Measurements from ENCODE around the gene FASTKD3.

Gene FASTKD3

DNA sequence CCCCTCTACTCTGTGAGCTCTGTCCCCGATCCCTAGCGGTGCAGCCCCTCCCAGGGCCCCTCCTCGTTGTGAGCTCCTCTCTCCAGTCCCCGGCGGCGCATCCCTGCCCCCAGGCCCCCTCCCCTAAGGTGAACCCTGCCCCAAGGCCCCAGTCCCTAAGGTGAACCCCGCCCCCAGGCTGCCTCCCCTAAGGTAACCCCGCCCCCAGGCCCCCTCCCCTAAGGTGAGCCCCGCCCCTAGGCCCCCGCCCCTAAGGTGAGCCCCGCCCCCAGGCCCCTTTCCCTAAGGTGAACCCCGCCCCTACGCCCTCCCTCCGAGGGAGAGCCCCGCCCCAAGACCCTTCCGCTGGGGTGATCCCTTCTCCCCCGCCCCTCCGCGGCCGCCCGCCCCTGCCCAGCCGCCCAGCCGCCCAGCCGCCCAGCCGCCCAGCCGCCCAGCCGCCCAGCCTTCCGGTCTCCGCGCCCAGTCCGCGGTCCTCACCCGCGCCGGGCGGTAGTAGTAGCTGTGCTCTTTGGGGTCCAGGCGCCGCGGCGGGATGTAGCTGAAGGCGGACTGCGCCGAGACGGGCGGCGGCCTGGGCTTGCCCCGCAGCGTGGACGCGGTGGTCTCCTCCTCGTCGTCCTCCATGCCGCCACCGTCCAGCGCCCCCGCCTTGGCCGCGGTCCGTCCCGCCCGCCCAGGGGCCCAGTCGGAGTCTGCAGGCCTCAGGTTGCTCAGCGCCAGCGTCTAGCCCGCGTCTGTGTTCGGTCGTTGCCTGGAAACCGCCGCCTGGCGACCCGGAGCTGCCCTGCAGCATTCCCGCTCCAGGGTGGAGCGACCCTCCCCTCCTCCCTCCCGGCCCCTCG, 18.2 kb downstream of the FASTKD3 start, which contains the start of gene CFAP90:
Gene CFAP90, minus strand, starts transcription at position 739 of the 845 bp plus-strand sequence. Its CDS starts 112 bp downstream, at position 627.
- in situ Hi-C loops (cut with HindIII; ENCODE audit: low sequenced_read_pairs): no loop called here

DNA sequence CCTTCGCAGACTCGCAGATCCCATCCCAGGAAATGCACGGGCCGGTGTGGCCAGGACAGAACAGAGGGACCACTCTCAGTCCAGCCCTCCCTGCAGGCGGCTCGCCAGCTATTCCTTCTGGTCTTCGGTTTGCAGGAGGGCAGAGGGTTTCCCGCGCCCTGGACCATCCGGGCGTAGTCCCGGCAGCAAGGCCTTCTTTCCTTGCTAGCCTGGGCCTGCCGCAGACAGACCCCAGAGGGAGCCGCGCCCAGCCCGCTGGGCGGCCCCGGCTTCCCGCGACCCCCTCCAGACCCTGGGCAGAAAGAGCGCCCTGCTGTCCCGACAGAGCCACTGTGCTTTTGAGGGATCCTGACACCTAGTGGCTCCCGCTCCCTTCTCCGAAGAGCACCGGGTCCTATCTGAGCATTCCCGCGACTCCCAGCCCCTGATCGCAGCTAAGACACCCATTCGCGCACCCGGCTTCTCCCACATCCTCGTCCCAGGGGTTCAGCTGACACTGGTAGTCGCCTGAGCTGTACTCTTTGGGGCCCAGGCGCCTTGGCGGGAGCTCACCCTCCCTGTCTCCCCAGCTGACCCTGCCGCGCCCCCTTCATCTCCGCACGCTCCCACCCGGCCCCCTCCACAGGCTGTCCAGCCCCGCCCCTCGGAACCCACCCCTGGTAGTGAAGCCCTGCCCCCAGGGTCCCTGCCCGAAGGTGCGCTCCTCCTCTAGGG, 19.0 kb downstream of the FASTKD3 start:
- in situ Hi-C loops (cut with HindIII; ENCODE audit: low sequenced_read_pairs): no loop called here

DNA sequence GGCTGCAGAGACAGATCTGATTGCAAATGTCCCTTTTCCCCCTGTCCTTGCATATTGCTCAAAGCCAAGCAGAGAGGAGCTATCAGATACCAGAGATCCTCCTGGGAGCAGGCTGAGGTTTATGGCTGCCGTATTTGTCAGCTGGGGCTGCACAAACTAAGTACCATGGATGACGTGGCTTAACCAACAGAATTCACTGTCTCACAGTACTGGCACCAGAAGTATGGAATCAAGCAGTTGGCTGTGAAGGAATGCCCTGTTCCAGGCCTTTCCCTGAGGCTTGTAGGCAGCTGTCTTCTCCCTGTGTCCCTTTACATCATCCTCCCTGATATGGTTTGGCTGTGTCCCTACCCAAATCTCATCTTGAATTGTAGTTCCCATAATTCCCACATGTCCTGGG, 20.5 kb downstream of the FASTKD3 start:
- in situ Hi-C loops (cut with HindIII; ENCODE audit: low sequenced_read_pairs): no loop called here

DNA sequence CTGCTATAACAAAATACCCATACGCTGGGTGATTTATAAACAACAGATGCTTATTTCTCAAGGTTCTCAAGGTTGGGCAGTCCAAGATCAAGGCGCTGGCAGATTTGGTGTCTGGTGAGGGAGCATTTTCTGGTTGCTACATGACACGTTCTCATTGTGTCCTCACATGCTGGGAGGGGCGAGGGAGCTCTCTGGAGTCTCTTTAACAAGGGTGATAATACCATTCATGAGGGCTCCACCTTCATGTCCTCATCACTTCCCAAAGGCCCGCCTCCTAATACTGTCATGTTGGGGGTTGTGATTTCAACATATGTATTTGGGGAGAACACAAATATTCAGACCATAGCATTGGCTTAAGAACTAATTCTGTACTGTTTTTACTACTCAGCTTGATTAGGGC, 22.5 kb downstream of the FASTKD3 start:
- in situ Hi-C loops (cut with HindIII; ENCODE audit: low sequenced_read_pairs): no loop called here

DNA sequence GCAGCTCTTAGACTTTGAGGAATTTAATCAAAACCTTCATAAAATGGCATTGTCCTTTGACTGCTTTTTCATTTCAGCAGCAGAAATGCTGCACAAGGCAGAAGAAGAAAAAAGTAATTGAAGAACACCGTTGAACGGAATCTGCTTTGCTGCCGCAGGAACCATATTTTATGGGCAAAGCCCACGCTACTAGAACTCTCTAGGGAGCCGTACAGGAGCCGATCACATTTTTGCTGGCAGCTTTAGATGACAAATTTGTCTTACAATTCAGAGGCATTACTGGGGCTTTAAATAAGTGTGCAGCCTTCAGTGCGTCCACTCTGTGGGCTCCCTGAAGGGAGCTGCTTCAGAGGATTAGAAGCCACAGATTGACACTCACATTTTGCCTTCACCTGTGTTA, 23.3 kb downstream of the FASTKD3 start:
- in situ Hi-C loops (cut with HindIII; ENCODE audit: low sequenced_read_pairs): no loop called here

DNA sequence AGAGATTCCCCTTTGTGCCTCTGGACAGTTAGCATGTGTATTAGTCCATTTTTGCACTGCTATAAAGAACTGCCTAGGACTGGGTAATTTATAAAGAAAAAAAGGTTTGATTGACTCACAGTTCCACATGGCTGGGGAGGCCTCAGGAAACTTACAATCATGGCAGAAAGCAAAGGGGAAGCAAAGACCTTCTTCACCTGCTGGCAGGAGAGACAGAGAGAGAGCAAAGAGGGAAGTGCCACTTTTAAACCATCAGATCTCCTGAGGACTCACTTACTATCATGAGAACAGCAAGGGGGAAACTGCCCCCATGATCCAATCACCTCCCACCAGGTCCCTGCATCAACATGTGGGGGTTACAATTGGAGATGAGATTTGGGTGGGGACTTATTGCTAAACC, 23.9 kb downstream of the FASTKD3 start:
- in situ Hi-C loops (cut with HindIII; ENCODE audit: low sequenced_read_pairs): no loop called here

DNA sequence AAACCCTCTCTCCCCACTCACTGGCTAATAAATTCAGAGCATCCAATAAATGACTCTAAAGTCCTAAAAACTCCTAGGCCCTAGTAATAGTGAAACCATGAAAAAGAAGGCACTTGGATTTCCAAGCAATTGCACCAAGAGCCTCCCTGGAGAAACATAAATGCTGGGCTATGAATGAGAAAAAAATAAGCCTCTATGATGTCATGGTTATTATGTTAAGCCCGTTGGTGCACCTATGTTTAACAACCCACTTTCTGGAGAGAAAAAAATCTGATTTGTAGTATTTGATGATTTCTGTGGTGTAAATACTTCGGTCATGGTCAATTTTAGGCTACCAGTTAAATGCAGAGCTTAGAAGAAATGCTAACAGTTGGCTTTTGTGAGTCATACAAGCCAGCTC, 26.3 kb downstream of the FASTKD3 start:
- in situ Hi-C loops (cut with HindIII; ENCODE audit: low sequenced_read_pairs): no loop called here

DNA sequence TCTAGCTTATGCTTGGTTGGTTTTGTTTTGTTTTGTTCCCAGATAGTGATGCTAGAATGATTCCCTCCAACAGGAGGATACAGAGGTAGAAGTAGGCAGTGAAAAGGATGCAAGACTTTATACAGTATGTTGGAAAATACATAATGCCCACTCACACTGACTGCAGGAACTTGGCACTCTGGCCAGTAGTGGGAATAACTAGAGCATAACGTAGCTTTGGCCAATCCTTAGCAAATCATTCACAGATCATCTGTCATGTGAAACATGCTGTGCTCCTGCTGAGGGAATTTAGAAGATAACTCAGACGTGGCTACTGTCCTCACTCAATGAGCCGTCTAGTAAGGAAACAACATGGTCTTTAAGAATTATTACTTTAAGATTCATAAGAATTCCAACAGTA, 31.4 kb downstream of the FASTKD3 start:
- in situ Hi-C loops (cut with HindIII; ENCODE audit: low sequenced_read_pairs): no loop called here

DNA sequence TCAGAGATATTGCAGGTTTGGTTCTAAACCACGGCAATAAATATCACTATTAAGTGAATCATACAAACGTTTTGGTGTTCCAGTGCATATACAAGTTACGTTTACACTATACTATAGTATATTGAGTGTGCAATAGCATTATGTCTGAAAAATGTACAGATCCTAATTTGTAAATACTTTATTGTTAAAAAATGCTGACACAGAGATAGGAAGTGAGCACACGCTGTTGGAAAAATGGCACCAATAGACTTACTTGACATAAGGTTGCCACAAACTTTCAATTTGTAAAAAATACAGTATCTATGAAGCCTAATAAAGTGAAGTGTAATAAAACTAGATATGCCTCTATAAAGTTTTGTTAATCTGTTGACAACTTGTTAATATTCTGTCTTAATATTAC, 33.8 kb downstream of the FASTKD3 start:
- in situ Hi-C loops (cut with HindIII; ENCODE audit: low sequenced_read_pairs): no loop called here

DNA sequence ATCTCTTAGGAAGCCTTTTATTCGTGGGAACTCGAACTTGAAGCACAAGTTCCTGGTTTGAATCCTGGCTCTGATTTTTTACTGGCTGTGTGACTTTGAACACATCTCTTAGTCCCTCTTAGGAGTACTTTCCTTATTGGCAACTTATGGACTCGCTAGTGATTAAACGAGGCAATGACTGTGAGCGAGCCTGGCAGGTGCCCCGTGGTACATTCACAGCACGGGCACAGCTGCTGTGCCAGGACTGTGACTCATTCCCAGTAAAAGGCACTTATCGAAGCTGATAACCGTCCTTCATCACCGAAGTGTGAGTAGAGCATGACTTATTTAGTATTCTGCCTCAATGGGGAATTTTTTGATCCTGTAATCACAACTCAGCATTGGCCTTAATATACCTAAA, 40.6 kb downstream of the FASTKD3 start:
- in situ Hi-C loops (cut with HindIII; ENCODE audit: low sequenced_read_pairs): no loop called here

DNA sequence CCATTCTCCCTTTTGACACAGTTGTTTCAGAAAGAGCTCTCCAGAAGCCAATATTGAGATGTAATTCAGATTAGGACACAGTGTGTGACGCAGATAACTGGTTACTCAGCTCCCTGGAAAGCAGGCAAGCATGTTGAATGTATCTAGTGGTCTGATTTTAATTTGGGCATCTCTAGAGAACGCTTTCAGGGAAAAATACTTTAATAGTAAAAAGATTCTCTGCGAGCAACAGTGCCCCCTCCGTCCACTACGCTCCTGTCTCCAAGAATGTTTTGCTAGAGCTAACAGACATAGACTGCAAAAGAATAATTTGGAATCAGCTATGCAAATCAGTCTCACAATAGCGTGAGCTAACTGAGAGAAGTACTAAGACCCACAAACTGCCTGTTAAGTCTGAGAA, 41.2 kb downstream of the FASTKD3 start:
- in situ Hi-C loops (cut with HindIII; ENCODE audit: low sequenced_read_pairs): no loop called here

DNA sequence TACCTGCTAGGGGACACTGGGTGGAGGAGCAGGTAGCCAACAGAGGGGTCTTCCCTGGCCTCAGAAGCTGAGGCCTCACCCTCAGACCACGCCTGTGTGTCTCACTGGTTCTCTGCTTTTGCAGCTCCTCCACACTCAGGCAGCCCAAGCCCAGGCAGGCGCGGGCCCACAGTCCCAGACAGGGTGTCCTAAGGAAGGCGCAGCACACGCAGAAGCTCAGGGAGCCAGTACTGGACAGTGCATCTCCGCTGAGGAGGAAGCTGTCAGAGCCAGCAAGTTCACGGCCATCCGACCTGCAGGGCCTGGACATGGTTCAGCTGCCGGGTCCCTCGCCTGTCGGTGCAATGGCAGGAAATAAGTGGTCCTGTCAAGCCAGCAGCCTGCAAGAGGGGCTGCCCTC, 43.2 kb downstream of the FASTKD3 start:
- in situ Hi-C loops (cut with HindIII; ENCODE audit: low sequenced_read_pairs): no loop called here

DNA sequence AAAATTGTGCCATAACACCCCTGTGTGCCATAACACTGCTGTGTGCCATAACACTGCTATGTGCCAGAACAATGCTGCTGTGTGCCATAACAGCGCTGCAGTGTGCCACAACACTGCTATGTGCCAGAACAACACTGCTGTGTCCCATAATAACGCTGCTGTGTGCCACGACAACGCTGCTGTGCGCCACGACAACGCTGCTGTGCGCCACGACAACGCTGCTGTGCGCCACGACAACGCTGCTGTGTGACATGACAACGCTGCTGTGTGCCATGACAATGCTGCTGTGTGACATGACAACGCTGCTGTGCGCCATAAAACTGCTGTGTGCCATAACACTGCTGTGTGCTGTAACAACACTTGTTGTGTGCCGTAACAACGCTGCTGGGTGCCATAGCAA, 43.8 kb downstream of the FASTKD3 start:
- in situ Hi-C loops (cut with HindIII; ENCODE audit: low sequenced_read_pairs): no loop called here

DNA sequence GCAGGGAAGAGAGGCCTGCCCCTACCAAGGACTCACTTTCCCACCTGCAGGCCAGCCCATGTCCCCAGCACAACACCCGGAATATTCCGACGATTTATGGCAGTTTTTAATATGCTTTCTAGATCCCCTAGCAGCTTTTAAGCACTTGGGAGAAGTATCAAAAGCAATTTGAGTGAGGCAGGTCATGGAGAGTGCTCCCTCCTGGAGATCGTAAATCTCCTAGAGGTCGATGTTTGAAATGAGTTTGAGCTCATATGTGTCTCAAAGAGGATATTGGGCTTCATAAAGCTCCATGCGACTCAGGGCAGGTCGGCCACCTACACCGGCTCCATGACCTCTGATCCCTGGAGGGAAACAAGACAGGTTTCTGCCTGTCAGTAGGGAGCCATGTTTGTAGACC, 45.2 kb downstream of the FASTKD3 start:
- in situ Hi-C loops (cut with HindIII; ENCODE audit: low sequenced_read_pairs): no loop called here

DNA sequence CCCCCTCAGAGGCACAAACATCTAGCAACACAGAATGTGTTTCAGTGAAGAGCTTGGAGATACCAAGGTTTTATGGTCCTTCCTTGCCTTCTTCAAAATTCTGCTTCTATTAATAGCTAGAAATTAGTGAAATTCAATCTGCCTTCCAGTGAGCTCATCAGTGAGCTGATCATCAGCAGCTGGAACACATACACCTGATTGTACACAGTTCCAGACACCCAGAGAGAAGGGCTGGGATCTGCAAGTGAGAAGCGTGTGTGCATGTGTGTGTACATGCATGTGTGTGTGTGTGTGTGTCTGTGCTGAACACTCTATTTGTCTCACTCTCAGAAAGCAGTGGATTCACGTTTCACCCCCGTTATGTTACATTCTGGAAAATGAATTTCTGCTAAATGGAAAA, 46.4 kb downstream of the FASTKD3 start:
- in situ Hi-C loops (cut with HindIII; ENCODE audit: low sequenced_read_pairs): no loop called here

DNA sequence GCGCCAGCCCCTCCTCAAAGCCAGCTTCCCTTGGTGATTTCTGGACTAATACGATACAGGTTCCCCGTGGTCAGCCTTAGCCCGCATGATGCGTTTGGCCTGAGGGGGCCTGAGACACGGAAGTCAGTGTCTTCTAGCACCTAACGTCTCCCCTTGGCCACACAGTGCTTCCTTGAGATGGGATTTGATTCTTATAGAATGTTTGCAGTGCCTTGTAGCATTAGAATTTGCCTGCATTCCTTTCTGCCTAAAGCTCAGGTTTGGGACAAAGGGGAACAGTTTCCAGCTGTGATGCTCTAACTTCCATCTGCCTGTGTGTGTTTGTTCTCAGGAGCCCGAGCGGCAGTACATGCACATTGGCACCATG, 52.3 kb downstream of the FASTKD3 start:
- in situ Hi-C loops (cut with HindIII; ENCODE audit: low sequenced_read_pairs): no loop called here

DNA sequence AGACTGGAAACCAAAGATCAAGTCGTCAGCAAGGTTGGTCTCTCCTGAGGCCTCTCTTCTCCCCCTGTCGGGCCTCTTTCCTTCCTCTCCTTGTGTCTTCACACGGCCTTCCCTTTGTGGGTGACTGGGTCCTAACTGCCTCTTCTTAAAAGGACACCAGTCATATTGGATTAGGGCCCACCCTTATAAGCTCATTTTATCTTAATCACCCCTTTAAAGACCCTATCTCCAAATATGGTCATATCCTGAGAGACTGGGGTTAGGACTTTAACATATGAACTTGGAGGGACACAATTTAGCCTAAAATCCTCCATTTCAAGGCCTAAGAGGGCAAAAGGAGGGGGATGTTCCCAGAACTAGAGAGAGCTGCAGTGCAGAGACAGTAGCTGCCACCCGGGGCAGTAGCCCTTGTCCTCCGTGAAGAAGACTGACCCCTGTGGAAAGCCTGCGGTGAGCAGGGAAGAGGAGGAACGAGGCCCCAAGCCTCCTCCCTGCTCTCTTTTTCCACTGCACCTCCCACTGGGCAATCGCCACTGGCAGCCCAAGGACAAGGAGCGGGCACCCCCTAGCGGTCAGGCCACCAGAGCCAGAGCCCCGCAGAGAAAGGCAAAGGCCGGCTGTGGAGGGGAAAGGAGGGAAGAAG, 52.8 kb downstream of the FASTKD3 start:
- in situ Hi-C loops (cut with HindIII; ENCODE audit: low sequenced_read_pairs): no loop called here

DNA sequence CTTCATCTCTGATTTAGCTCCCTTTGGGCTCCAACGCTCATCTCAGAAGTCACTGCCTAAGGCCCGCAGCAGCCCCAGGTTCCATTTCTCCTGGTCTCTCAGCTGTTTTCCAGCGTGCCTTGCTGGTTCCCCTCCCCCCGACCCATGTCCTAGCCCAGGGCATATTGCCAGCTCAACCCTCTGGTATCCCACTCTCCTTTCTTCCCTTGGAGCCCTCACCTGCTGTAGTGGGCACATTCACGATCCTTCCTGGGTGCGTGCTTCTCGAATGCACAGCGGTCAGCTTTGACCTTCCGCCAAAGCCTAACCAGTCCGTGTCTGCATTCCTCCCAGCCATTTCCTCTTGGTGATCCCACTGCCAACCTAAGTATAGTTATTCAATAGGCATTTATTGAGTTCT, 54.0 kb downstream of the FASTKD3 start:
- in situ Hi-C loops (cut with HindIII; ENCODE audit: low sequenced_read_pairs): no loop called here

DNA sequence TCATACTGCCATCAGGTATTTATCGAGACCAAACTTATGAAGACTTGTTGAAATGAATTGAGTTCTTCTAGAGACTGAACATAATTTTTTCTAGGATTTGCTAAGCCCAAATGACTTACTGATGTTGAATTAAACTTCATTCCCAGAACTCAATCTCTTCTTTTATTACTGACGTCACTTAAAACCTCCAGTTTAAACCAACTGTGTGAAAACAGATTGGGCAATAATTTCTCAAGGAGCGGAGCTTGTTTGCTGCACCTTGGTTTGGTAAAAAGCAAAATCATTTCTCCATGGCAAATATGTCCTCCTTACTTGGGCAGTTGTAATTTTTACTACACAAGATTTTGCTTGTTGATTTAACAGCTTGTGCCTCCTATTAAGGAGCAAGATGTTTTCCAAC, 55.3 kb downstream of the FASTKD3 start:
- in situ Hi-C loops (cut with HindIII; ENCODE audit: low sequenced_read_pairs): no loop called here

DNA sequence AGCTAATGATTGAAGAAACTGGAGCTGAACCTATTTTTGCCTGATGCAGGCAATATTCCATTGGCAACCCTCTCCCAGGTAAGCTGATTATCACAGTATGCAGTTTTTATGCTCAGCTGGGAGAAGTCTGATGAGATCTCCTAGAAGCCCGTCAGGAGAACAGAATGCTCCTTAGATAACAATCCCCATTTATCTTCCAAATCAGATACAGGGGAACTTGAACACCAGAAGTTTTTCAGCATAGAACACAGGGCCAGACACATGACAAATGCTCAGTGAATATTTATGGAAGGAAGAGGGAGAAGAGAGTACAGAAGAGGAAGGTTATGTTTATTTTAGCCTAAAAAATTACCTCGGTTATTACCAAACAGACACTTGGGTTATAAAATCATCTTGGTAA, 55.8 kb downstream of the FASTKD3 start:
- in situ Hi-C loops (cut with HindIII; ENCODE audit: low sequenced_read_pairs): no loop called here

DNA sequence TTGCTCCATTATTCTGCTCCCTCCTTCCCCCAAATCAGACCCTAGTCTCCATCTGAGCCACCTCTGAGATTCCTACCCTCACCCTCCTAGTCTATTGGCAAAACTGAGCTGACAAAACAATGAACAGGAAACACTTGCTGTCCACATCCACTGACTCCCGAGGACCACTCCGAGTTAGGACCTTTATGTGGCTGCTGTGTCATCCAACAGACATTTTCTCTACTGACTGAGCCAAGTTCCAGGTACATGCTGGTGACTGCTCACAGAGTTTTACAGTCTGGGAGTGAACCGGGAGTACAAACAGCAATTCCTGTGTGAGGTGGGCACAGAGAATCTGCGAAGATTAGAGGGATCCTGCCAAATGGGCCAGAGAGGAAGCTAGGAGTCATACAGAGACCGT, 57.1 kb downstream of the FASTKD3 start:
- in situ Hi-C loops (cut with HindIII; ENCODE audit: low sequenced_read_pairs): no loop called here
